ENCODE measurements around the gene CCL11. TPM values are rescaled to one million over a fixed set of nuclear protein-coding genes. Genes with fewer than 3 reads are reported as not detected.

CCL11 gene
- total and polyA plus RNA-seq, 2 experiments from 2014 or later, result not detected

GRCh38 chr17:34246881-34247280, 38.7 kb upstream of the CCL11 start:
- peaks cover 9% of the 10 kb centered on the region; the same call in 1 of the 2 replicates for H3K9me2 ChIP-seq (ENCODE audit: insufficient read depth)
- no peak overlapping the region for H3K27ac ChIP-seq (ENCODE audit: low read depth)
- no peak for ATAC-seq
- H3K36me3 Mint-ChIP-seq (ENCODE audit: low read depth), result no peaks in the 10 kb centered on the region
- TF ChIP-seq NANOG (IDR thresholded peaks at IDR 0.05; ENCODE audit: borderline replicate concordance) (no peak), CREB1 (CRISPR knock-in tag; IDR thresholded peaks at IDR 0.05; ENCODE audit: low read depth) (no peak), ZNF114 (CRISPR knock-in tag; IDR thresholded peaks at IDR 0.05) (no peak), CTCF (conservative IDR thresholded peaks at IDR 0.05; ENCODE audit: low read depth in 2 of 2) (no peak), EZH2phosphoT487 (IDR thresholded peaks at IDR 0.05; ENCODE audit: unreplicated experiment) (no peak), EZH2 (IDR thresholded peaks at IDR 0.05; ENCODE audit: low read depth, unreplicated experiment) (no peak), JUNB (IDR thresholded peaks at IDR 0.05; ENCODE audit: unreplicated experiment) (no peak), ETS1 (IDR thresholded peaks at IDR 0.05) (no peak), ZNF331 (CRISPR knock-in tag; IDR thresholded peaks at IDR 0.05; ENCODE audit: low read depth) (no peak), REST (IDR thresholded peaks at IDR 0.05; ENCODE audit: unreplicated experiment) (no peak), POLR2AphosphoS5 (IDR thresholded peaks at IDR 0.05; ENCODE audit: low read depth) (no peak), STAT1 (IDR thresholded peaks at IDR 0.05; ENCODE audit: unreplicated experiment) (no peak), ZNF462 (CRISPR knock-in tag; IDR thresholded peaks at IDR 0.05) (no peak)
- H2AFZ ChIP-seq, result no peak overlapping the region
- H3K4me3 ChIP-seq, result no peak overlapping the region
- H3K27me3 Mint-ChIP-seq (ENCODE audit: insufficient read depth, low read depth, poor library complexity), result peaks cover 2% of the 10 kb centered on the region
- H3K4me3 Mint-ChIP-seq, result no peak overlapping the region
- no peaks in the 10 kb centered on the region for H3K36me3 ChIP-seq (ENCODE audit: insufficient read depth)
- no peak overlapping the region for H3K4me2 ChIP-seq
- peaks cover 21% of the 10 kb centered on the region for H3K4me1 Mint-ChIP-seq
- DNase-seq (ENCODE audit: low spot score), result no peak
- no peaks in the 10 kb centered on the region for H3K9me3 Mint-ChIP-seq
- no peaks in the 10 kb centered on the region for H4K20me1 ChIP-seq (replicated peaks; ENCODE audit: insufficient read depth)
- peaks cover 24% of the 10 kb centered on the region for H3K4me1 ChIP-seq (ENCODE audit: insufficient read depth)
- H3F3A ChIP-seq (replicated peaks; ENCODE audit: low read depth), result no peaks in the 10 kb centered on the region
- no peak overlapping the region for H3K27ac Mint-ChIP-seq
- H3K27me3 ChIP-seq (ENCODE audit: insufficient read depth), result no peaks in the 10 kb centered on the region
- H3K79me2 ChIP-seq (replicated peaks; ENCODE audit: insufficient read depth), result no peaks in the 10 kb centered on the region
